Panc1 (cell line): Measurements from ENCODE around the gene RSPH6A. TPM values are rescaled to one million over a fixed set of nuclear protein-coding genes. Genes with fewer than 3 reads are reported as not detected.
"Not testable (repeated sequence)": the region's sequence is repeated elsewhere in the genome, so short reads cannot be mapped to it uniquely, and the experiment has no call there.

Experiments used
- ATAC-seq: fragments of 200-7000 bp; cut with Tn5 transposase; 2 replicates; pipeline ENCODE4 v1.9.1; 2020; ENCODE audit warnings: mild to moderate bottlenecking, moderate library complexity
- BruUV-seq: library from RNA; stranded (reverse); fragments of 400-500 nt; replicated peaks from 2 replicates; lab custom pipeline; 2021; lab: Mats Ljungman, UMichigan
- CTCF ChIA-PET: fragments of 300-600 bp; sonication (Branson Sonifier 250); formaldehyde crosslinking; loops from one replicate; lab custom pipeline; 2022; ENCODE audit warnings: antibody characterized with exemption; lab: Charles Lee
- POLR2A ChIA-PET: fragments of 300-600 bp; sonication (Branson Sonifier 250); formaldehyde crosslinking; loops from one replicate; lab custom pipeline; 2022; ENCODE audit warnings: antibody characterized with exemption; lab: Charles Lee
- DNase-seq: peaks from one replicate; pipeline ENCODE4 v3.0.0-alpha.2; 2010; ENCODE audit warnings: low read depth, low spot score
- H3K27ac ChIP-seq: 2 replicates; pipeline ENCODE4 v1.5.1; 2011; ENCODE audit warnings: mild to moderate bottlenecking, low read length, inconsistent platforms
- H3K27me3 ChIP-seq: fragments of 200-500 bp; sonication (Bioruptor generic); 2 replicates; pipeline ENCODE4 v1.6.0; 2014; ENCODE audit warnings: low read length, inconsistent platforms; ENCODE audit not compliant: control insufficient read depth, insufficient read depth
- H3K36me3 ChIP-seq: fragments of 200-500 bp; sonication (Bioruptor generic); 2 replicates; pipeline ENCODE4 v1.5.1; 2014; ENCODE audit warnings: inconsistent platforms, mild to moderate bottlenecking, low read length, moderate library complexity; ENCODE audit not compliant: control insufficient read depth, insufficient read depth
- H3K4me1 ChIP-seq: 2 replicates; pipeline ENCODE4 v1.5.1; 2011; ENCODE audit warnings: inconsistent platforms, mild to moderate bottlenecking, low read length, moderate library complexity; ENCODE audit not compliant: control insufficient read depth, insufficient read depth
- H3K4me3 ChIP-seq, 2 experiments: 2 replicates each; pipeline ENCODE4 v1.5.1; 2011 to 2012; ENCODE audit warnings: low read depth in 2 of 2, low read length in 2 of 2, mild to moderate bottlenecking in 2 of 2, inconsistent platforms in 1 of 2, moderate library complexity in 1 of 2
- H3K9me3 ChIP-seq: fragments of 200-500 bp; sonication (Bioruptor generic); 2 replicates; pipeline ENCODE4 v1.5.1; 2014; ENCODE audit warnings: low read depth, mild to moderate bottlenecking, inconsistent platforms, low read length, moderate library complexity; ENCODE audit not compliant: control insufficient read depth, insufficient read depth
- CTCF ChIP-seq: fragments of 450-650 bp; IDR thresholded peaks from 2 replicates; pipeline ENCODE4 v1.5.1; 2017; ENCODE audit warnings: mild to moderate bottlenecking
- POLR2AphosphoS5 ChIP-seq: IDR thresholded peaks from 2 replicates; pipeline ENCODE4 v1.6.1; 2012; ENCODE audit warnings: mild to moderate bottlenecking, low read depth, low read length, moderate library complexity
- REST ChIP-seq, 2 experiments: IDR thresholded peaks; 2 replicates each; pipeline ENCODE4 v1.6.1; 2011 to 2012; ENCODE audit warnings: low read depth in 2 of 2, control low read depth in 1 of 2, low read length in 1 of 2, mild to moderate bottlenecking in 1 of 2, moderate library complexity in 1 of 2; ENCODE audit not compliant: insufficient read depth in 1 of 2
- SIN3A ChIP-seq: IDR thresholded peaks from 2 replicates; pipeline ENCODE4 v1.6.1; 2012; ENCODE audit warnings: low read depth, mild to moderate bottlenecking, low read length, moderate library complexity, borderline replicate concordance; ENCODE audit not compliant: insufficient read depth
- TCF7L2 ChIP-seq: IDR thresholded peaks from 2 replicates; pipeline ENCODE4 v1.6.1; 2011; ENCODE audit warnings: mild to moderate bottlenecking, low read depth, low read length, inconsistent platforms
- in situ Hi-C: cut with HindIII; loops from 2 replicates; pipeline ENCODE4 v1.10.0; 2016; ENCODE audit warnings: low sequenced_read_pairs, low pct_unique_long_range_greater_than_20kb
- intact Hi-C: fragments of 100-400 bp; cut with micrococcal nuclease; formaldehyde crosslinking; loops from one replicate; pipeline ENCODE4 v1.10.0; 2022; ENCODE audit not compliant: unreplicated experiment
- total RNA-seq: library from RNA; stranded (reverse); gene quantifications from one replicate; pipeline ENCODE4 v1.2.1, GENCODE V29; 2021; ENCODE audit not compliant: unreplicated experiment

RSPH6A gene
- total RNA-seq, 1 experiment from 2014 or later, result not detected

- ChIA-PET CTCF (no interaction called here), POLR2A (no interaction called here)
- Histone ChIP-seq H3K36me3 (no peaks in the 10 kb centered on the region), H3K4me1 (no peaks in the 10 kb centered on the region), H3K9me3 (no peaks in the 10 kb centered on the region), H3K27me3 (no peaks in the 10 kb centered on the region), H3K4me3 (no peak overlapping the region), H3K27ac (no peak overlapping the region)
- no peak for DNase-seq
- ATAC-seq, result no peak
- in situ Hi-C loops, result no loop called here
- BruUV-seq, result no TSS peak
- TF ChIP-seq POLR2AphosphoS5 (no peak), TCF7L2 (no peak), SIN3A (no peak), CTCF (no peak), REST (IDR thresholded peaks at IDR 0.05; ENCODE audit: insufficient read depth in 1 of 2, low read depth in 2 of 2, low read length in 1 of 2) (no peak)
- intact Hi-C loops, result no loop called here
These were observed 62.5 kb downstream of the RSPH6A start for GRCh38 chr19:45752639-45753038.

GRCh38 chr19:45751483-45751882 lies 63.6 kb downstream of the RSPH6A start:
- BruUV-seq, H3K4me3 ChIP-seq, H3K27me3 ChIP-seq, CTCF ChIA-PET, in situ Hi-C loops, H3K9me3 ChIP-seq, DNase-seq, H3K36me3 ChIP-seq, ATAC-seq, H3K27ac ChIP-seq, intact Hi-C loops, H3K4me1 ChIP-seq: not testable (repeated sequence)
- POLR2A ChIA-PET, result interaction anchor here (0.7 to 1.0 kb wide), 2 partner anchors 16 to 22 kb away, joined by 7 to 14 read pairs; no protein-coding TSS in a partner anchor

- Histone ChIP-seq H3K36me3 (no peaks in the 10 kb centered on the region), H3K27ac (no peak overlapping the region), H3K4me1 (no peaks in the 10 kb centered on the region), H3K27me3 (no peaks in the 10 kb centered on the region), H3K9me3 (no peaks in the 10 kb centered on the region), H3K4me3 (no peak overlapping the region)
- TF ChIP-seq CTCF (no peak), TCF7L2 (no peak), SIN3A (no peak), REST (IDR thresholded peaks at IDR 0.05; ENCODE audit: insufficient read depth in 1 of 2, low read depth in 2 of 2, low read length in 1 of 2) (no peak), POLR2AphosphoS5 (no peak)
- in situ Hi-C loops (no loop called here), intact Hi-C loops (no loop called here)
- POLR2A ChIA-PET, result no interaction called here
- CTCF ChIA-PET, result no interaction called here
- DNase-seq (no peak), ATAC-seq (no peak)
- BruUV-seq, result no TSS peak
These were observed 67.6 kb downstream of the RSPH6A start for GRCh38 chr19:45747513-45747912.
